ES-I3 (cell line): ENCODE data around the gene LRP1B.

Experiments used
- H3K36me3 ChIP-seq: 2 replicates; pipeline ENCODE4 v1.6.1; 2013; ENCODE audit warnings: mild to moderate bottlenecking, low read length, control low read depth, moderate library complexity; ENCODE audit not compliant: insufficient read depth
- H3K4me1 ChIP-seq: 2 replicates; pipeline ENCODE4 v1.6.1; 2013; ENCODE audit warnings: mild to moderate bottlenecking, control low read depth, low read length; ENCODE audit not compliant: insufficient read depth
- H3K9ac ChIP-seq: 2 replicates; pipeline ENCODE4 v1.6.1; 2013; ENCODE audit warnings: low read depth, mild to moderate bottlenecking, low read length, moderate library complexity
- H3K9me3 ChIP-seq: 2 replicates; pipeline ENCODE4 v1.6.1; 2013; ENCODE audit warnings: mild to moderate bottlenecking, low read length, moderate library complexity; ENCODE audit not compliant: control insufficient read depth, insufficient read depth

LRP1B gene

GRCh38 chr2:140187086-140187485 is 1943.7 kb downstream of the LRP1B start:
- H3K4me1 ChIP-seq: no peaks in the 10 kb centered on the region
- no peaks in the 10 kb centered on the region for H3K9me3 ChIP-seq
- H3K36me3 ChIP-seq: no peaks in the 10 kb centered on the region
- H3K9ac ChIP-seq: no peak overlapping the region

GRCh38 chr2:140186313-140186712 is 1944.5 kb downstream of the LRP1B start:
- no peak overlapping the region for H3K9ac ChIP-seq
- H3K4me1 ChIP-seq: no peaks in the 10 kb centered on the region
- no peaks in the 10 kb centered on the region for H3K9me3 ChIP-seq
- no peaks in the 10 kb centered on the region for H3K36me3 ChIP-seq

- no peaks in the 10 kb centered on the region for H3K9me3 ChIP-seq
- H3K9ac ChIP-seq: no peak overlapping the region
- H3K4me1 ChIP-seq: no peaks in the 10 kb centered on the region
- no peaks in the 10 kb centered on the region for H3K36me3 ChIP-seq
These were observed 1945.7 kb downstream of the LRP1B start for GRCh38 chr2:140185076-140185475.

- H3K9me3 ChIP-seq: no peaks in the 10 kb centered on the region
- H3K36me3 ChIP-seq: no peaks in the 10 kb centered on the region
- no peak overlapping the region for H3K9ac ChIP-seq
- H3K4me1 ChIP-seq: no peaks in the 10 kb centered on the region
These were observed 1947.6 kb downstream of the LRP1B start for GRCh38 chr2:140183056-140183765.
